Stimulated activated CD8-positive, alpha-beta memory T cell treated with anti-CD3 and anti-CD28 coated beads, Interleukin-7, amount 100 ng/mL, for 4 hours (primary cell): ENCODE data around the gene MARS1.
A peak's percentile ranks its signal among the peaks of the same experiment; 100 is the strongest.

Experiments used
- DNase-seq, 2 donors: peaks; one replicate each; pipeline ENCODE4 v3.0.0-alpha.2; 2020; ENCODE audit warnings: low read depth in 2 of 2

The MARS1 gene

DNA sequence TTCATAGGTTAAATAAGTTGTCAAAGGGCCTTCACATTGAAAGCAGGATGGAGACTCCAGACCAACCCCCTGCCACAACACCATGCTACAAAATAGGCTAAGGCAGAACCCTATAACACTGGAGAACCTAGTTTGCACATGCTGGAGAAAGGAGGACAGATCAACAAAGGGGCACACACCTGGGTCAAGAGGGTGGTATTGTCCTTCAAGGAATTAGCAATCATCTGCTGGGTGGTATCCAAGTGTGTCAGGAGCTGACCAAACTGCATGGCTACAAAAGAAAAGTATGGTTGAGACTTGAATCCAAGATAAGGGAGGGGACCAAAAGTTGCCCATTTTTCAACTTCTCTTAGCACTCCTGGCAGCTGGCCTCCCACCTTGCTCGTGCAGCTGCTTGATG is 44.0 kb downstream of the MARS1 start:
- DNase-seq, result no peak

DNA sequence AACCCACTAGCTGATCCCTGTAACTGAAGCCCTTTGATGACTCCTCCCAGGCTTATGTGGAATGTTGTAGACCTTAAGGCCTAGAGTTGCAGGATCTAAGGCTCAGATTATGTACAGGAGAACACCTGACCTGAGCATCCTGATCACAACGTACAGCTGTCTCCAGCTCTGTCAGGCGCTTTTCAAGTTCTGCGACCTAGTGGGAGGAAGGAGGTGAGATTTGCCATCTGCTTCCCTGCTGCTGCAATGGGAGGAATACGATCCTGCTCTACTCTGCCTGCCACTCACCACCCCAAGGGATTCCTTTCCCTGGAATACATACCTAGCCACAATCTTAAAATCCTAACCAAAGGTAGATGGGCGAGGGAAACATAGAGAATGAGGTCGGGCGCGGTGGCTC is 45.2 kb downstream of the MARS1 start:
- no peak for DNase-seq

GRCh38 chr12:57534250-57534649 is 46.4 kb downstream of the MARS1 start:
- no peak for DNase-seq

GRCh38 chr12:57534991-57535543 is 47.2 kb downstream of the MARS1 start:
- DNase-seq, result no peak

DNA sequence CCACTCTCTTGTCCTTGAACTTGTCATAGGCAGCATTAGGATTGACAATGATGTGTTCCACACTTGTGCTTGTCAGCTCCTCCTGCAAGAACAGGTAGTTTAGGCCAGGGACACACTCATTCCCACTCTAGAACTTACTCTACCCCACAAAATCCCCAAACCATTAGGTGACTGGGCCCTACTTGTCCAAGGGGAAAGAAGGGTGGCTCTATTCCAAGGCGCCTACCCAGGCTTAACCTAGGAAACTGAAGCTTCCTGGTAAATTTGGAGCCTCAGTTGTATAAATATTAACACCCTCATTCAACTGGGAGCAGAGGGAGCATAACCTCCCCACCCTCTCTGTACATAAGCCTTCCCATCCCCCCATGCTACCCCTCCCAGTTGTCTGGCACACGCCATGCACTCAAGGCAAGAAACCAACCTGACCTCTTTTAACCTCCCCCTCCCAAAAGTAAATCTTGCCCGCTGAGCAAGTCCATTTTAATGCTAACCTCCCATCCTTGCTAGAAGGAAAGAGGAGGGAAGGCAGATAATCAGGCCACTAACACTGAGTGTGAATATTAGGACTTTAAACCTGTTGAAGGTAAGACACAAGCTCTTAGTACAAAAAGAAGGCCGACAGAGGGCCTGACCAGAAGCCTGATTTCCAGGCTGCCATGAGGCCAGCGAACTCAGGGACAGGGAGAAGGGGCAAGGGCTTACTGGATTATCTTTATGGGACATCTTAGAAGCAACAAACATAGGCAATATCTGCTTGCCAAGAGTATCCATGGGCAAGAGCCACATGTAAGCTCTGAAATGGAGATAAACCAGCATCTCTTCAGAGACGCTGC is 48.1 kb downstream of the MARS1 start:
- no peak for DNase-seq

DNA sequence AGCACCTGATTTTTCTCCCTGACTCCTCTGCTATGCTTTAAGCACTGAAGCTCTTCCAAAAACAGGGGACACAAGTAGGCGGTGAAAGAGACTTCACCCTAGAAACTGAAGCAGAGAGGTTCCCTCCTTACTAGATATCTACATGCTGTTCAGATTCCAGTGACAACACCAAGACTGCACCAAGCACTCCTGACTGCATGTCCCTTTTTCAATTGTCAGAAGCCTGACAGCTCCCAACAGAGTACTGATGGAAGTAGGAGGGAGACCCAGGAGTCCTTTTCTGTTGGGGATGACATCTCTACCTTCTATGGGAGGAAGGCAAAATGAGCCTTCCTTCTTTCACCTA is 48.7 kb downstream of the MARS1 start:
- DNase-seq, result no peak

GRCh38 chr12:57539134-57539768 is 51.4 kb downstream of the MARS1 start:
- no peak for DNase-seq

GRCh38 chr12:57541001-57541400 is 53.1 kb downstream of the MARS1 start:
- DNase-seq, result no peak

DNA sequence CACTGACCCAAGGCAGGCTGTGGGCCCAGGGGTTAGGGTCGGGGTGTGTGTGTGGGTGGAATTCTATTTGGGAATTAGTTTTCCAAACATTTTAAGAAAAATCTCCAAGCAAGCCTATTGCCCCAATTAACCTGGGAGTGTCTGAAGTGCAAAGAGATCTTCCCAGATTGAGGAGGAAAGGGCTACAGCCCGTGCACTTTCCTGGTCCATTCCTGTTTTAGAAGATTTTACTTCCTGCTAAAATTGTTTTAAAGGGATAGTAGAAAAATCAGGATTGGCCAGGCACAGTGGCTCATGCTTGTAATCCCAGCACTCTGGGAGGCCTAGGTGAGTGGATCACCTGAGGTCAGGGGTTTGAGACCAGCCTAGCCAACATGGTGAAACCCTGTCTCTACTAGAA is 53.8 kb downstream of the MARS1 start:
- no peak for DNase-seq

DNA sequence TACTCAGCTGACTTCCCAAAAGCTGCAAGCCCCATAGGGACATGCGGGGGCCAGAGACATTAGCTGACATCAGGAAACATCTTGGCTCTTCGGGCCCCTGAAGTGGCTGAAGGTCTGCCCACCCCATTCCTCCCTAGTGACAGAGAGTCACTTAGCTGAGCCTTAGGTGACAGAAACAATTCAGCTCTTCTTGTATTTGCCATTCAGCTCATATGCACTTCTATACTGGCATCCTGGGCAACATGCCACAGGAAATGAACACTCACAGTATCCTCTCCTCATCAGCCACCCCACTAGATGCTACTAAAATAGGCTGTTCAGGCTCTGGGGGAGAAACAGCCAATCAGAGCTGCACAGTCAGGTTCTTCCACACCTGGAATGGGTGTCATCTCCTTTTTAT is 55.7 kb downstream of the MARS1 start:
- no peak for DNase-seq

DNA sequence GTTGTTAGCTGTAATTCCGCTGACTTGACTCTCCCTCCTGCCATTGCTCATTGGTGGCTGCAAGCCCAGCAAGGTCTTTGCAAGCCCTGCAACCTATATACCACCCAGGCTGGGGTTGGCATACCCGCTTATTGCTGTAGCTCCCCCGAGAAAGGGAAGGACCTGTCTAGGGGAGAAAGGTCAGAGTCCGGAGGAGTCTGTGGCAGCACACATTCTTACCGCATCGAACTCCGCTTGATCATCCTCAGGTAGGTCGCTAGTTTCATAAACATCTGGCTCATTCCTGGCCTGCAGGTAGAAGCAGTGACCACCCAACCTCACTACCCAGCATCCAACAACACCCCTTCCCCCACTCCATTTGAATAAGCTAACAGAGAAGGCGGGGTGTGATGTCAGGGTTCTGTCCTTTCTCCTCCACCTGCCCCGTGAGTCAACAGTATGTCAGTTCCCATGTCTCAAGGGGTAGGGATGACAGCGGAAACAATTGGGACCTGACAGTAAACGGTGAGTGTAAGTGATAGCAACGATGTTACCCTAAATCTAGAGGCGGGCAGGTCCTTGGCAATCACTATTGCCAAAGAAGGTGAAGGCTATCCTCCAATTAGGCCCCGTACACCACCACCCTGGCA is 58.1 kb downstream of the MARS1 start:
- DNase-seq, result no peak

GRCh38 chr12:57546438-57547287 is 58.8 kb downstream of the MARS1 start, which contains the start of gene DCTN2:
Gene DCTN2 (minus strand): TSS chr12:57547192. CDS start chr12:57547063, 129 bp downstream.
- peak; percentile 88 to 91 for DNase-seq

DNA sequence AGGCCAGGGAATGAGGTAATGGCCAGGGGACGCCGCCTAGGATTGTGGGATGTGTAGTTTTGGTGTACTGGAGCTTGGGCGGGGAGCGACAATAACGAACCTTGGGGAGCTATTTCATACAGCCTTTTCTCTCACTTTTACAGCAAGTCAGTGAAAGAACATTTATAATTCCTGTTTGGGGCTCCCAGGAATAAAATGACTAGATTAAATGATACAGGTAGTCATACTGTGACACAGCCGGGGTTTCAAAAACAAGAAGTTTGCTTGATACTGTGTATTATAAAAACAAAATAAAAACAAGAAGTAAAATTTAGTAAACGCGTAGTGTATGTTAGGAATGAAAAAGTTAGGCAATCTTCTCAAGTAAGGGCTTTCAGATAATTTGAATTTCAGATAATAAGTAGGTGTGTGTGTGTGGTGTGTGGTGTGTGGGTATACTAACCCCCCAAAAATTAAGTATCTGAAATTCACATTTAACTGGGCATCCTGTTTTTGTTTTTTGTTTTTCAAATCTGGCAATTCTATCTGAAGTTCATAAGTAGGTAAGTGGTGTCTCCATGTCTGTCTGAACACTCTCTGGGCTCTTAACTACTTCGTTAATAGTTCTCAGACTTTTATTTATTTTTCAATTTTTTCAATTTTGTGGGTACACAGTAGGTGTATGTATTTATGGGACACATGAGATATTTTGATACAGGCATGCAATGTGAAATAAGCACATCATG is 59.6 kb downstream of the MARS1 start:
- DNase-seq, result no peak

DNA sequence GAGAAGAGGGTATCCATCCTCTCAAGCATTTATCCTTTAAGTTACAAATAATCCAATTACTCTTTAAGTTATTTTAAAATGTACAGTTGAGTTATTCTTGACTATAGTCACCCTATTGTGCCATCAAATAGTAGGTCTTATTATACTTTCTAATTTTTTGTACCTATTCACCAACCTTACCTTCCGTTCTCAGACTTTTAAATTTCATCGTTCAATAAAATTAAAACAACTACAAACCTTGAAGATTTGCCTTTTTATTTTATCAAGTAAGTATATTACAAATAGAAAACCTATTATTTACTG is 60.1 kb downstream of the MARS1 start:
- DNase-seq, result no peak

GRCh38 chr12:57548488-57548887 is 60.6 kb downstream of the MARS1 start:
- DNase-seq, result no peak

DNA sequence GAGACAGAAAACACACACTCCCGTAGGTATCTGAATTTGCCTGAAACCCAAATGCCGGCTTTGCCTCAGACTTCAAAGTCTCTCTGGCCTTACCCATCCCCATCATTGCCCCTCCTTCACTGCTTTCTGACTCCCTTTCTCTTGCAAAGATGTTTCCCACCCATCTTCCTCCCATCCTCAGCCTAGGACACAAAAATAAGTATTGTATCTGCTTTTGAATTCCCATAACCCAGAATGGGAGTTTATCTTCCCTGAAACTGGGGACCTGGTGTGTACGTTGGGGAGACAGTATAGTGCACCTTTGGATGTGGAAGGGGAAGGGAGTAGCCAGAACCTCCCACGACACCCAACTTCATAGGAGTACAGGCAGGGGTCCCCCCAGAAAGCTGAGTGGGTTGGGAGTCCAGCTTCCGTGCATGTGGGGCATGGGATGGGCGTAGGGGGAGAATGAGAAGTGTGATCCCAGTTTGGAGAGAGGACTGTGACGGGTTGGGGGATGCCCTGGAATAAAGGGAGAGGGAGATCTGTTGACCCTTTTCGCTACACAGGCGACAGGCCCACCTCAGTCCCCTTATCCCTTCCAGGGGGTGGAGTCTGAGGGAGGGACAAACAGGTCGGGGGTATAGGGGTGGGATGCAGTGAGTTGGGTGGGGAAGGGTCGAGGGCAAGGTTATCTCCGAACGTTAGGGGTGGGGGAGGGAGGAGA is 61.5 kb downstream of the MARS1 start:
- no peak for DNase-seq

DNA sequence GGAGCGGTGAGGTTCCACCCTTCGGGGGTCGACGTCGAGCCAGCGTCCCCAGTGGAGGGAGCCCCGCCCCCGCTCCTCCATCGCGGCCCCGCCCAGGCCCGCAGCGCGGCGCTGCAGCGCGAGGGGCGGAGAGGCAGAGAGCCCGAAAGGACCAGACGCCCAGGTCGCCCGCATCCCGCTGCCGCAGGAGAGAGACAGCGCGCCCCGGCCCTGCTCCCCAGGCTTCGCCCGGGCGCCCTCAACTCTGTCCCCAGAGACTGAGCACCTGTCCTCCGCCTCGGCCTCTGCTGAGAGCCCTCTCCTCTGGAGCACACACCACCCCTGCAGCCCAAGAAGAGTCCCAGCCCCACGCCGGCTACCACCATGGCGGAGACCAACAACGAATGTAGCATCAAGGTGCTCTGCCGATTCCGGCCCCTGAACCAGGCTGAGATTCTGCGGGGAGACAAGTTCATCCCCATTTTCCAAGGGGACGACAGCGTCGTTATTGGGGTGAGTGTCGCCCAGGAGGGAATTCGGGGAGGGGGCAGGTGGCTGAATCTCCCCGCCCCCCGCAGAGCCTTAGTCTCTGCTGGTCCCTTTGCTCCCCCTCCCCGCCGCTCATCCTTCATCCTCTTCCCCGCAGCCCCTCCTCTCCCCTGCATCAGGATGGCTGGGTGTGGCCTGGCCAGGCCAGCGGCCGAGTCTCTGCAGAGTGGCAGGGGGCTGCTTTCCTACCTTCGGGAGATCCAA is 62.2 kb downstream of the MARS1 start, which contains the start of gene KIF5A:
Gene KIF5A, plus strand, starts transcription at position 136 of the 732 bp plus-strand sequence. Its CDS starts 228 bp downstream, at position 364.
- DNase-seq, result peak; percentile 10 to 45

DNA sequence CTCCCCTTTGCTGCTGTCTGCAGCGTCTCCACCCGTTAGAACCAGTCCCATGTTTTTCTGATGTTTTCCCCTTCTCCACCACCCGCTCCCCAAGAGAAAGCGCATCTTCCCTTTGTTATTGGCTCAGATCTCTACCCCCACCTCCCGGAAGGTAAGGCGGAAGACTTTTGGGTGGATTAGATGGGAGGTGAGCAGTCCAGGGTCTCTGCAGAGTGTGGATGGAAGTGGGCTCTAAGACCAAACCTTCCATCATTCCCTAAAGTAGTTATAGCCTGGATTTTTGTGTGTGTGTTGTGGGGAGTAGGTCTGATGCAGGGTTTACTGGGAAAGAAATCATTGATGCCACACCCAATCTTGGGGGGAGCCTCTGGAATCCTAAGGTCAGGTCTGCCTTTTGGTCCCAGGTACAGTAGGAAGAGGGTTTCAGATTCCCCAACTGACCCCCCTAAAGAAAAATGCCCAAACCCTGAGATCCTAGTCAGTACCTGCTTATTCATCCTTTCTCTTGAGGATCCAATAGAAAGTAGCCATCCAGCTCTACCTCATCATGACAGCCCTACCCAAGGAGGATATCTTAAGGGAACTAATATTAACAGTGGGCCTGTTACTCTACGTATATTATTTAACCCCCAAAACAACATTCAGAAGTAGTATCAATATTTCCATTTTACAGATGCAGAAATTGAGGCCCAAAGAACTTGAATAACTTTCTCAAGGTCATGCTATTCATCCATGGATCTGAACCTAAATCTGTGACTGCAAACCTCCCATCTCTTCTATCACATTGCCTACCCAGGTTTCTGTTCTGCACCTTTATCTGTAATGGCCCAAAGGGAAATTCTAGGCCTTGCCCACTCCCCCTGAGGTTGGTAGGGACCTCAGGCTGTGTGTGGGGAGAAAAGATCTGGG is 63.0 kb downstream of the MARS1 start:
- DNase-seq, result no peak
